ENCODE data around the gene CPNE6.

CPNE6 gene

GRCh38 chr14:24122416-24122815, 51.1 kb downstream of the CPNE6 start:
- no peak for ATAC-seq
- TF ChIP-seq ZFP3 (CRISPR knock-in tag; IDR thresholded peaks at IDR 0.05) (no peak), BACH2 (CRISPR knock-in tag; IDR thresholded peaks at IDR 0.05; ENCODE audit: borderline replicate concordance) (no peak), TSHZ2 (CRISPR knock-in tag; IDR thresholded peaks at IDR 0.05) (no peak), SNAI2 (CRISPR knock-in tag; IDR thresholded peaks at IDR 0.05) (no peak), ARNTL (CRISPR knock-in tag; IDR thresholded peaks at IDR 0.05; ENCODE audit: borderline replicate concordance, low read depth) (no peak), PATZ1 (CRISPR knock-in tag; IDR thresholded peaks at IDR 0.05; ENCODE audit: borderline replicate concordance) (no peak), ISL1 (CRISPR knock-in tag; IDR thresholded peaks at IDR 0.05) (no peak), CSDC2 (CRISPR knock-in tag; IDR thresholded peaks at IDR 0.05) (no peak), TOX (CRISPR knock-in tag; IDR thresholded peaks at IDR 0.05; ENCODE audit: borderline replicate concordance) (no peak), ESRRG (CRISPR knock-in tag; IDR thresholded peaks at IDR 0.05) (no peak), RARB (CRISPR knock-in tag; IDR thresholded peaks at IDR 0.05) (no peak), CSRNP3 (CRISPR knock-in tag; IDR thresholded peaks at IDR 0.05) (no peak), ZNF70 (CRISPR knock-in tag; IDR thresholded peaks at IDR 0.05) (no peak), POU6F1 (CRISPR knock-in tag; IDR thresholded peaks at IDR 0.05; ENCODE audit: borderline replicate concordance, low read depth) (no peak), GLIS3 (CRISPR knock-in tag; IDR thresholded peaks at IDR 0.05) (no peak), ZNF8 (CRISPR knock-in tag; IDR thresholded peaks at IDR 0.05) (no peak)

GRCh38 chr14:24122898-24123297, 51.5 kb downstream of the CPNE6 start:
- no peak; the same call in 2 of the 3 replicates for ATAC-seq
- no peak for TF ChIP-seq POU6F1 (CRISPR knock-in tag; IDR thresholded peaks at IDR 0.05; ENCODE audit: borderline replicate concordance, low read depth)
- no peak for TF ChIP-seq ARNTL (CRISPR knock-in tag; IDR thresholded peaks at IDR 0.05; ENCODE audit: borderline replicate concordance, low read depth)
- no peak for TF ChIP-seq TSHZ2 (CRISPR knock-in tag; IDR thresholded peaks at IDR 0.05)
- TF ChIP-seq SNAI2 (CRISPR knock-in tag; IDR thresholded peaks at IDR 0.05) = no peak
- no peak for TF ChIP-seq CSDC2 (CRISPR knock-in tag; IDR thresholded peaks at IDR 0.05)
- TF ChIP-seq RARB (CRISPR knock-in tag; IDR thresholded peaks at IDR 0.05) = no peak
- TF ChIP-seq ZNF8 (CRISPR knock-in tag; IDR thresholded peaks at IDR 0.05) = no peak

All from SK-N-SH treated with all-trans-retinoic acid at 6 μM for 48 hours (cell line).